Measurements from ENCODE around the gene MTCH1. TPM values are rescaled to one million over a fixed set of nuclear protein-coding genes. Genes with fewer than 3 reads are reported as not detected.
A peak's percentile ranks its signal among the peaks of the same experiment; 100 is the strongest.

MTCH1 gene
- total and polyA plus RNA-seq, 4 donors, result 120 to 210 (median 157) TPM

DNA sequence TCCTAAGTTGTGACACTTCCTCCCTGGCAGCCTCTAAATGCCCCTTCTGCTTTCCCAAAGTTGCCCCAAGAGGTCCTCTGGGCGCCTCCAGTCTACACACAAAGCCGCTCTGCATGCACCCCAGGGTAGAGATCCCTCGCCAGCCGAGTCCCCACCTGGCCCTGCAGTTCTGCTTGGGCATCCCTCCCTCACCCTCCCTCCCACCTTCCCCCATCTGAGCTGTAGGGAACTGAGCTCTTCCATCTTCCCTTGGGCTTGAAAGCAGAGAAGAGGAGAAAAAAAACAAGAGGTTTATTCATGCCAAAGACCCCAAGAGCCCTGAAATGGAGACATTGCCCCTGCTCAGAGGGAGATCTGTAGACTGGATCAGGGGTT is 13.7 kb upstream of the MTCH1 start:
- Histone ChIP-seq H3K36me3 (ENCODE audit: control insufficient read depth in 4 of 4, insufficient read depth in 4 of 4, low read length in 4 of 4) (no peaks in the 10 kb centered on the region), H3K4me3 (no peak overlapping the region), H3K27ac (ENCODE audit: low read depth in 1 of 2, low read length in 1 of 2) (no peak overlapping the region), H3K4me1 (ENCODE audit: control insufficient read depth in 5 of 5, insufficient read depth in 5 of 5, low read length in 5 of 5) (peaks cover 0 to 16% (median 0%) of the 10 kb centered on the region in 5 donors), H3K27me3 (ENCODE audit: control insufficient read depth in 3 of 3, insufficient read depth in 3 of 3, low read length in 2 of 3) (no peaks in the 10 kb centered on the region), H3K9ac (ENCODE audit: insufficient read depth in 1 of 2, low read length in 2 of 2) (no peak overlapping the region), H3K9me3 (ENCODE audit: control insufficient read depth in 4 of 4, insufficient read depth in 3 of 4, low read length in 3 of 4) (no peaks in the 10 kb centered on the region)
- TF ChIP-seq, protein P1, sequence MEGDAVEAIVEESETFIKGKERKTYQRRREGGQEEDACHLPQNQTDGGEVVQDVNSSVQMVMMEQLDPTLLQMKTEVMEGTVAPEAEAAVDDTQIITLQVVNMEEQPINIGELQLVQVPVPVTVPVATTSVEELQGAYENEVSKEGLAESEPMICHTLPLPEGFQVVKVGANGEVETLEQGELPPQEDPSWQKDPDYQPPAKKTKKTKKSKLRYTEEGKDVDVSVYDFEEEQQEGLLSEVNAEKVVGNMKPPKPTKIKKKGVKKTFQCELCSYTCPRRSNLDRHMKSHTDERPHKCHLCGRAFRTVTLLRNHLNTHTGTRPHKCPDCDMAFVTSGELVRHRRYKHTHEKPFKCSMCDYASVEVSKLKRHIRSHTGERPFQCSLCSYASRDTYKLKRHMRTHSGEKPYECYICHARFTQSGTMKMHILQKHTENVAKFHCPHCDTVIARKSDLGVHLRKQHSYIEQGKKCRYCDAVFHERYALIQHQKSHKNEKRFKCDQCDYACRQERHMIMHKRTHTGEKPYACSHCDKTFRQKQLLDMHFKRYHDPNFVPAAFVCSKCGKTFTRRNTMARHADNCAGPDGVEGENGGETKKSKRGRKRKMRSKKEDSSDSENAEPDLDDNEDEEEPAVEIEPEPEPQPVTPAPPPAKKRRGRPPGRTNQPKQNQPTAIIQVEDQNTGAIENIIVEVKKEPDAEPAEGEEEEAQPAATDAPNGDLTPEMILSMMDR (IDR thresholded peaks at IDR 0.05; ENCODE audit: control extremely low read depth, extremely low read depth), result no peak
- DNase-seq, result no peak
- ATAC-seq (ENCODE audit: insufficient read depth, low FRiP score), result no peak
- WGBS, 2 donors, result 88 to 94% methylated on average over 4 of the region's 4 CpGs

DNA sequence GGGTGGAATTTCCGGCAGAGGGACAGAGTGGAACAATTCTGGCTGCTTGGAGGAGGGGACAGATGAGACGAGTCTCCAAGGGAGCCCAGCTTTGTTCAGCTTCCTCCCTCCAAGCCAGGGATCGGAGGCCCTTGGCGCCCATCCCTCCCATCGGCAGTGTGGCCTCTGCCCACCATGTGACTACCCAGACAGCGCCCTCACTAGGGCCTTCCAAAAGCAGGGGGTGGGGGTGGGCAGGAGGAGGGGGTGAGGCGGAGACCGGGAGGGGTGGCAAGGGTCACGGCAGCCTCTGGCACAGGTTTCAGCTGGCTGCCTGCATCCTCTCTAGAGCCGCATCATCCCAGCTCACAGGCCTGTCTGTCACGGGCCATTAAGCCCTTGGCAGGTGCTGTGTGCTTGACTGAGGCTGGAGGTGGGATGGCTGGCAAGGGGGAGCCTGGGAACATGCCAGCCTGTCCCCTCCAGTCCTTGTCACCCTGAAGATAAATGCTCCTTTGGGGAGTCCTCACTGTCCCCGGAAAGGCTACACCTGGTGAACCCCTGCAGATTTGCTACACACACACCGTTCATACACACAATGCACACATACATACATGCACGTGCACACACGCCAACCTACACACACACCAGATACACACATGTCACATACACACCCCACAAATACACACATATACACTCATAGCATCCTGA is 13.2 kb upstream of the MTCH1 start:
- H3K4me1 ChIP-seq (ENCODE audit: control insufficient read depth in 5 of 5, insufficient read depth in 5 of 5, low read length in 5 of 5), result peaks cover 0 to 16% (median 0%) of the 10 kb centered on the region in 5 donors
- WGBS, 2 donors, result 86 to 88% methylated on average over 15 of the region's 15 CpGs
- H3K4me3 ChIP-seq, result no peak overlapping the region
- no peaks in the 10 kb centered on the region for H3K36me3 ChIP-seq (ENCODE audit: control insufficient read depth in 4 of 4, insufficient read depth in 4 of 4, low read length in 4 of 4)
- H3K27me3 ChIP-seq (ENCODE audit: control insufficient read depth in 3 of 3, insufficient read depth in 3 of 3, low read length in 2 of 3), result no peaks in the 10 kb centered on the region
- H3K9ac ChIP-seq (ENCODE audit: insufficient read depth in 1 of 2, low read length in 2 of 2), result no peak overlapping the region
- DNase-seq, result no peak
- TF ChIP-seq, protein P1 (IDR thresholded peaks at IDR 0.05; ENCODE audit: control extremely low read depth, extremely low read depth), result no peak
- H3K27ac ChIP-seq (ENCODE audit: low read depth in 1 of 2, low read length in 1 of 2), result peak overlapping the region in 1 of 2 donors; percentile 86
- no peaks in the 10 kb centered on the region for H3K9me3 ChIP-seq (ENCODE audit: control insufficient read depth in 4 of 4, insufficient read depth in 3 of 4, low read length in 3 of 4)
- no peak for ATAC-seq (ENCODE audit: insufficient read depth, low FRiP score)

DNA sequence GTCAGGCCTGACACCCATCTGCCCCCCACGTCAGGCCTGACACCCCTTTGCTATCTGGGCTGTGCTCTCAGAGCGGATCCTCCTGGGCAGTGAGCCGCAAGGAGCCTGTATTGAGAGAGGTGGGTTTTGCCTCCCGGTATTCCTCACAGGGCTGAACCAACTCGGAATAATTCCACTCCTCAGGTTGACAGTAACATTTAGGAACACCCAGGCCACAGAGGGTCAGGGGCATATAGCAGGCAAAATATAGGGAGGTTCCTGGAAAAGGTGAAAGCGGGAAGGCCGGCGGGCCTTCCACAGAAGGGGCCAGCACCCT is 12.7 kb upstream of the MTCH1 start:
- ATAC-seq (ENCODE audit: insufficient read depth, low FRiP score) (no peak), DNase-seq (no peak)
- no peak overlapping the region for H3K4me3 ChIP-seq
- no peaks in the 10 kb centered on the region for H3K36me3 ChIP-seq (ENCODE audit: control insufficient read depth in 4 of 4, insufficient read depth in 4 of 4, low read length in 4 of 4)
- H3K27ac ChIP-seq (ENCODE audit: low read depth in 1 of 2, low read length in 1 of 2), result peak overlapping the region; percentile 63 to 86
- no peaks in the 10 kb centered on the region for H3K9me3 ChIP-seq (ENCODE audit: control insufficient read depth in 4 of 4, insufficient read depth in 3 of 4, low read length in 3 of 4)
- peaks cover 0 to 16% (median 0%) of the 10 kb centered on the region in 5 donors for H3K4me1 ChIP-seq (ENCODE audit: control insufficient read depth in 5 of 5, insufficient read depth in 5 of 5, low read length in 5 of 5)
- H3K27me3 ChIP-seq (ENCODE audit: control insufficient read depth in 3 of 3, insufficient read depth in 3 of 3, low read length in 2 of 3), result no peaks in the 10 kb centered on the region
- 83% methylated on average over 8 of the region's 8 CpGs for WGBS, 2 donors
- TF ChIP-seq, protein P1 (IDR thresholded peaks at IDR 0.05; ENCODE audit: control extremely low read depth, extremely low read depth), result no peak
- H3K9ac ChIP-seq (ENCODE audit: insufficient read depth in 1 of 2, low read length in 2 of 2), result no peak overlapping the region
